Measurements from ENCODE around the gene OR13C4. TPM values are rescaled to one million over a fixed set of nuclear protein-coding genes. Genes with fewer than 3 reads are reported as not detected.
"Not testable (repeated sequence)": the region's sequence is repeated elsewhere in the genome, so short reads cannot be mapped to it uniquely, and the experiment has no call there.

OR13C4 gene
- total RNA-seq, 1 experiment from 2014 or later, result 0.24 TPM

- ATAC-seq (no peak), DNase-seq (ENCODE audit: low spot score) (no peak)
- Mint-ChIP-seq H3K27ac (no peak within 1 kb of the TSS), H3K27me3 (ENCODE audit: low read depth) (no peaks in the 10 kb centered on the region), H3K4me1 (peaks cover 12% of the 10 kb centered on the region), H3K9me3 (no peaks in the 10 kb centered on the region), H3K4me3 (no peak within 1 kb of the TSS), H3K36me3 (no peaks in the 10 kb centered on the region)
- ChIA-PET POLR2A (no interaction called here), CTCF (no interaction called here)
- TF ChIP-seq ZNF425 (CRISPR knock-in tag; conservative IDR thresholded peaks at IDR 0.05) (no peak), RELA (CRISPR knock-in tag; IDR thresholded peaks at IDR 0.05; ENCODE audit: borderline replicate concordance) (no peak), ZBTB21 (CRISPR knock-in tag; IDR thresholded peaks at IDR 0.05; ENCODE audit: borderline replicate concordance) (no peak), ATF3 (CRISPR knock-in tag; conservative IDR thresholded peaks at IDR 0.05) (no peak), NR2C2 (CRISPR knock-in tag; IDR thresholded peaks at IDR 0.05) (no peak), TEAD4 (CRISPR knock-in tag; IDR thresholded peaks at IDR 0.05) (no peak), ZNF317 (CRISPR knock-in tag; IDR thresholded peaks at IDR 0.05; ENCODE audit: borderline replicate concordance, low read depth) (no peak), ZNF281 (CRISPR knock-in tag; IDR thresholded peaks at IDR 0.05) (no peak), KAT7 (CRISPR knock-in tag; IDR thresholded peaks at IDR 0.05; ENCODE audit: borderline replicate concordance) (no peak), EMX1 (CRISPR knock-in tag; IDR thresholded peaks at IDR 0.05) (no peak), ARID4B (CRISPR knock-in tag; IDR thresholded peaks at IDR 0.05; ENCODE audit: borderline replicate concordance) (no peak)
Observed at GRCh38 chr9:104536756-104537155, 9.7 kb upstream of the OR13C4 start, which contains the start of gene OR13C3. OR13C3 (minus strand) TSS chr9:104536856; CDS start chr9:104536723, 133 bp downstream.

- H3K4me1 Mint-ChIP-seq; H3K36me3 Mint-ChIP-seq; H3K4me3 Mint-ChIP-seq; POLR2A ChIA-PET; H3K27me3 Mint-ChIP-seq (ENCODE audit: low read depth); H3K27ac Mint-ChIP-seq; CTCF ChIA-PET: not testable (repeated sequence)
- DNase-seq (ENCODE audit: low spot score) (peak; percentile 12), ATAC-seq (peak; percentile 57)
- H3K9me3 Mint-ChIP-seq, result peaks cover 22% of the 10 kb centered on the region
Observed at GRCh38 chr9:104520241-104520640, 6.8 kb downstream of the OR13C4 start.

- Mint-ChIP-seq H3K36me3 (no peaks in the 10 kb centered on the region), H3K27me3 (ENCODE audit: low read depth) (no peaks in the 10 kb centered on the region), H3K4me3 (no peak overlapping the region), H3K4me1 (no peaks in the 10 kb centered on the region), H3K9me3 (0 out of 2 replicates have a peak, but pooled peaks cover 3% of the 10 kb centered on the region), H3K27ac (no peak overlapping the region)
- CTCF ChIA-PET, result no interaction called here
- DNase-seq (ENCODE audit: low spot score), result no peak
- no peak for ATAC-seq
- POLR2A ChIA-PET, result no interaction called here
- TF ChIP-seq USF2 (CRISPR knock-in tag; IDR thresholded peaks at IDR 0.05) (no peak), CREB1 (CRISPR knock-in tag; IDR thresholded peaks at IDR 0.05) (no peak), OVOL2 (CRISPR knock-in tag; IDR thresholded peaks at IDR 0.05; ENCODE audit: borderline replicate concordance) (no peak), ZMAT4 (CRISPR knock-in tag; IDR thresholded peaks at IDR 0.05) (no peak), SP1 (CRISPR knock-in tag; conservative IDR thresholded peaks at IDR 0.05) (no peak), HMGXB4 (CRISPR knock-in tag; IDR thresholded peaks at IDR 0.05) (no peak), TEAD4 (CRISPR knock-in tag; IDR thresholded peaks at IDR 0.05) (no peak)
Observed at GRCh38 chr9:104514901-104515300, 12.1 kb downstream of the OR13C4 start.

All from WTC11 (cell line).